GM12801 (cell line): ENCODE results near the gene GATA5.

Experiments used
- CTCF ChIP-seq: IDR thresholded peaks from one replicate; pipeline ENCODE4 v1.5.1; 2011; ENCODE audit warnings: control low read depth; ENCODE audit not compliant: insufficient read length; ENCODE audit errors: extremely low read depth

GATA5 gene

DNA sequence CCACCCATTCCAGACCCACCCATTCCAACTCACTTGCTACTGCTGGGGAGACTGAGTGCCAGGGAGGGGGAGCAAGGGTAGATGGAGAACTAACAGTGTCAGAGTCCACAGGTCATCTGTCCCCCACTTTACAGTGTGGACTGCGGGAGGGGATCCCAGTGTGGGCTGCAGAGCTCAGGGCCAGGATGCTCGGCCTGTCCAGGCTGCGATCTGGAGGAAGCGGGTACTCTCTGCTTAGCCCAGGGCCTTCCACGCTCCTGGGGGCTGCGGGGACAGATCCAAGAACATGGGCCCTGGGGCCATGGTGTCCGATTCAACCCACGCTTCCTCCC, 14.1 kb upstream of the GATA5 start:
- no peak for TF ChIP-seq CTCF

DNA sequence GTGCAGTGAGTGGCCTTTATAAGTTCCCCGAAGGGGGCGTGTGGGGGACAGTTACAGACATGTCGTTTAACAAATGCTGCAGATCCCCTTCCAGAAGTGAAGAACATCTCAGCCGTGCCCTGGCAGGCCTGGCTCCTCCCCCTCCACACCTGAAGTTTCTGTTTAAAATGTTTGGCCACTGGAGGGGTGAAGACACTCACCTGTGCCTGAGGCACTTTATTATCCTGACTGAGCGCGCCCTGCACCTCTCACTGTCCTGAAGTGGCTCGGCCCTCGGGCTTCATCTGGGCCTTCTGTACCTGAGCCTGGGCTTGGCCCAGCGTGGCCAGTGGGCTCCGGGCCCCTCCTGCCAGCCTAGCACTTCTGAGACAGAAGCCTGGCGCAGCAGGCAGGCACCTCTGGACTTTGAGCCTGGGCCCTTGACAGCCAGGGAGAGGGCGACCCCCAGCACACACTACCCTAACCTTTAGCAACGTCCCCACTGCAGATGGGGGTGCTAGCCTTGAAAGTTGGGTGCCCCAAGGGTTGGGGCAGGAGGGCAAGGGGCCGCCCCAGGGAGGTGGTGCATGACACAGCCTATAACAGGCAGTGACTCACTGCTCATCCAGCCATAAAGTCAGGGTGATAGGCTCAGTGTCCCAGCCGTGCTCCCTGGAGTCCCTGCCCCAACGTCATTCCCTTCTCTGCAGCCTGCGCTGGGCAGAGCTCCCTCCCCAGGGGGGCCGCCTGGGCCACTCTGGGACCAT, 13.6 kb upstream of the GATA5 start:
- TF ChIP-seq CTCF = no peak

DNA sequence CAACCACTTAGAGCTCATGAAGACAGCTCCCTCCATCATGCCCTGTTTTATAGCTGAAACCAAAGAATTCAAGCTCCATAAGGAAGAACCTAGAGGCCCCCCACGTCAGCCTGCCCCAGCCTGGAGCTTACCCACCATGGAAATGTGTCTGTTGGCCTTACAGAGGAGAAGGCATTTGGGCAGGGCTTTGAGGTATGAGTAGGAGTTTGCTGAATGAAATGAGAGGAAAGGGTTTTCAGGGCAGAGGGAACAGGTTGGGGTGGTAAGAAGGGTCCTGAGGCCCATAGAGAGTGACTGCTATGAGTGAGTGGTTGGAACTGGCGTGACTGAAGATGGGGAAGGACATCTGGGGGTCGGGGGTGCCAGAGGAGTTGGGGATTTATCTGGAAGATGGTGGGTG, 12.7 kb upstream of the GATA5 start:
- TF ChIP-seq CTCF = no peak

GRCh38 chr20:62487561-62488354, 12.0 kb upstream of the GATA5 start:
- TF ChIP-seq CTCF = no peak

DNA sequence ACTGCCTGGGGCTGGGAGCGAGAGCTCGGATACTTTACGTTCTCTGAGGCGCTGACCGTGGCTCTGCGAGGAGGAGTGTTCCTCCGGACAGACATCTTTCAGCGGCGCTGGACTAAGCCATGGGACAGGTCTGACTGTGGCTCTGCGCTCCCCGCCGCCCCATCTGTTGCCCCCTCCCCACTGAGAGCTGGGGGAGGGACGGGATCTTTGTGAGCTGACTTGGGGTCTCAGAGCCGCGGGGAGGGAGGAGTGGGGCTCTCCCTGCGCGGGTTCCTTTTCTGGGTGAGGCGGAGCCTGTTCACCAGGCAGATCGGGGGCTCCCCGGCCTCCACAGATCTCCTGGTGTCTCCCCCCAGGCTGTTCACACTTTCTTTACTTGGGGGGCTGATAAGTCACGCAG, 11.3 kb upstream of the GATA5 start:
- no peak for TF ChIP-seq CTCF

DNA sequence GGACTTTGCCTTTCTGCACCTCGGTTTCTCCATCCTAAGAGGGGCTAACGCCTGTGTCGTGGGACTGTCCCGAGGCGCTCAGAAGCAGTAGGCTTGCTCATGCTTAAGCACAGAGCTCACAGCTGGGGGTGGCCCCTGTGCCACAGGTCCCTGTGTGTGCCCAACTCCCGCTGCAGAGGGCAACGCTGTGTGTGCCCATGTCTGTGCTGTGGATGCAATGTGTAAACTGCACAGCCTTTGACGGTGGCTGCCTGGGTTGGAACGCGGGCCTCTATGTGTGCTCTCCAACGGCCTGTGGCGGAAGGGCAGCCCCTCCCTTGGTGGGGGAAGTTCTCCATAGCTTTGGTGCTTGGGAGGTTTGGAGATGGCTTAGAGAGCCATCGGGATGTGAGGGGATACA, 10.7 kb upstream of the GATA5 start:
- no peak for TF ChIP-seq CTCF

- TF ChIP-seq CTCF = no peak
These were observed 9.9 kb upstream of the GATA5 start for GRCh38 chr20:62485701-62486089.
